Ammon's horn (tissue), 1 donor: Measurements from ENCODE around the gene SGPL1.

ENCODE experiments used
- DNase-seq: peaks from one replicate; pipeline ENCODE4 v3.0.0-alpha.2; 2016; ENCODE audit warnings: low spot score

The SGPL1 gene

DNA sequence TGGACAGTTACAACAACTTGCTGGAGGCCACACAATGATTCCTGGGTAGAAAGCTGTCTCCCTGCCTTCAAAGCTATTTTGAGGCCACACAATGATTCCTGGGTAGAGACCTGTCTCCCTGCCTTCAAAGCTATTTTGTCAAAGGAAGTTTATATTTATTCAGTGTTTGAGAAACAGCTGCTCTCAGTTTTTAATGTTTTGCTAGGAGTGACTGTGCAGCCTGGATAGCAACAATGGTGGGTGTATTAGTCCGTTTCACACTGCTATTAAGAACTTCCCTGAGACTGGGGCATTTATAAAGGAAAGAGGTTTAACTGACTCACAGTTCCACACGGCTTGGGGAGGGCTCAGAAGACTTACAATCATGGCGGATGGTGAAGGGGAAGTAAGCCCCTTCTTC lies 3.9 kb upstream of the SGPL1 start:
- no peak for DNase-seq

DNA sequence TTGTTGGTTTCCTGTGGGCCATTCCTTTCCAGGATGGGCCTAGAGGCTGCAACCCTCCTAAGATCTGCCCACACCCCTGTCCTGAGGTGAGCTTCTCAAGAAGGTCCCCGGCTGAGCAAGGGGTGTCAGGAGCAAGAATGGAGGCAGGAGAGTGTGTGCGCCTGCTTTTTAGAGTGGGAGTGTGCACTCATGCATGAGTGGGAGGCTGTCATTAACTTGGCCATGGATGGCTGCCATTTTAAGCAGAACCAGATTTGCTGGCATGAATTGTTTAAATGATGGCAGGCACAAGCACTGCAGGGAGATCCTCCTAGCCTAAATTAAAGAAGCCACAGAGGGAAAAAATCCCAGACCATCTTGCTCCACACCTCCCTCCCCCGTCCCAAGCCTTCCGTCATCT lies 2.9 kb upstream of the SGPL1 start:
- peak; percentile 46 for DNase-seq

DNA sequence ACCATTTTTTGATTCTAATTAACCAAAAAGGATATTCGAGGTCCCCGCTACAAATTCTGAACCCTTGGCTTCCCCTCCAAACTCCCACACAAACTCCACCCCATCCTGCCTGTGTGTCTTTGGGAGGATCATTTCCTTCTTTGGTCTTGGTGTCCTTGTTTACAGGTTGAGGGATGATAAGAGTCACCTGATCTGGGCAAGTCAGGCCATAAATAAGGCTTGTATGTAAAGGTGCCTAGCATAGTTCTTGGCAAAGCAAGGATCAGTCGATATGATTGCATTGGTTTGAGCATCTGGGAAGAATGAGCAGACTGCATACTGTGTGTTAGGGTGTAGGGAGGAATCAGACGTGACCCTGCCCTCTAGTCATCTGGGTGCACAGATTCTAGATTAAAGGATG lies 1.6 kb upstream of the SGPL1 start:
- DNase-seq, result no peak

DNA sequence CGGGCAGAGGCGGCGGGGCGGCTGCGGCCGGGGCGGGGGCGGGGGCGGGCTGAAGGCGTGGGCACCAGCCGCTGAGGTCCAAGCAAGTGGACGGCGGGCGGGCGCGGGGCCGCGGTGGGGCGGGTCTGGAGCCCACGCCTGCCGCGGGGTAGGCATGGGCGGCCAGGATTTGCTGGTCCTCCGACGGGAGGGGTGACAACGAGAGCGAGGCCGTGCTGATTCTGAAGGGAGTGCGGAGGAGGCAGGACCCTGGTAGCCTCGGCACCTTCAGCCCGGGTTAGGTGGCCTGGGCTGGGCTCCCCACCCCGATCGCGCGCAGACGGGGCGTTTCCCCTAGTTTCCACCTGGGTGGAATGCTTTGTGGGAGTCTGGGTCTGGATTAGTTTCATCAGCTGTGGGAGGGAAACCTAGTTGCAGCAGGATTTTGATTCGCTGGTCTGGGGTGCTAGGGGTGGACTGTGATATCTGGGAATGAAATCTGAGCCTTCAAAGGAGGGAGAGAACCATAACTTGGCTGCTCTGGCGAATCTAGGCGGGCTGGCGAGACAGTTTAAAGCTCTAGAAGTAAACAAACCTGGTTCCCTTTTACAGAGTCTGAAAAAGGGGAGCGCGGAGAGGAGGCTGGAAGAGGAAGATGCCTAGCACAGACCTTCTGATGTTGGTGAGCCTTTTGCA lies 609 bp downstream of the SGPL1 start:
- DNase-seq, result peak; percentile 59

DNA sequence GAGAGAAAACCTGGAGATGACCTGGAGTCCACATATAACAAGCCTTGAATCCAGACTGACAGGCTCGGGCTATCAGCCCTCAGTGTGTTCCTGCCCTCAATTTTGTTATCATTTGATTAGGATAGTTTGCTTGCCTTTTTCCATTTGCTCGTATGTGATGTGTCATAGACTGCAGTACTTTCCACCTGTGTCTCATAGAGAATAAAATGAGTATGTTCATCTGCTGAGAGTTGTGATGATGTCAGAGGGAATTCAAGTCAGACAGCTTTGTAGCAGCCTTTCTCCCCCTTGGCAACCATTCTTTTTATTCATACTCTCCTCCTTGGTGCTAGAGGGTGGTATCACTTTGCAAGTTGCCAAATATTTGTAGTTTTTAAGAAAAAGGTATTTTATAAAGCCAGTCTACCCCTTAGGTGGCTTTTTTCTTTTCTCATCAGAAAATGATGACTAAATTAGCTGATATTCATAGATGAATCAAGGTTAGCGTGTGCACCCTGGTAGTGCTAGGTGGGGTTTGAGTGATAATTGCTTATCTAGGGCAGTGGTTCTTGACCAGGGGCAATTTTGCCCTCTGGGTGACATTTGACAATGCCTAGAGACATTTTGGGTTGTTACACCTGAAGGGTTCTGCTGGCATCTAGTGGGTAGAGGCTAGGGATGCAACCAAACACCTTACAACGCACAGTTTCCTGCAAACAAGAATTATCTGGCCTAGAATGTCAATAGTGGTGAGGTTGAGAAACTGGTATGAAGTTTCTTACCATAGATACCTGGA lies 5.4 kb downstream of the SGPL1 start:
- DNase-seq, result no peak

DNA sequence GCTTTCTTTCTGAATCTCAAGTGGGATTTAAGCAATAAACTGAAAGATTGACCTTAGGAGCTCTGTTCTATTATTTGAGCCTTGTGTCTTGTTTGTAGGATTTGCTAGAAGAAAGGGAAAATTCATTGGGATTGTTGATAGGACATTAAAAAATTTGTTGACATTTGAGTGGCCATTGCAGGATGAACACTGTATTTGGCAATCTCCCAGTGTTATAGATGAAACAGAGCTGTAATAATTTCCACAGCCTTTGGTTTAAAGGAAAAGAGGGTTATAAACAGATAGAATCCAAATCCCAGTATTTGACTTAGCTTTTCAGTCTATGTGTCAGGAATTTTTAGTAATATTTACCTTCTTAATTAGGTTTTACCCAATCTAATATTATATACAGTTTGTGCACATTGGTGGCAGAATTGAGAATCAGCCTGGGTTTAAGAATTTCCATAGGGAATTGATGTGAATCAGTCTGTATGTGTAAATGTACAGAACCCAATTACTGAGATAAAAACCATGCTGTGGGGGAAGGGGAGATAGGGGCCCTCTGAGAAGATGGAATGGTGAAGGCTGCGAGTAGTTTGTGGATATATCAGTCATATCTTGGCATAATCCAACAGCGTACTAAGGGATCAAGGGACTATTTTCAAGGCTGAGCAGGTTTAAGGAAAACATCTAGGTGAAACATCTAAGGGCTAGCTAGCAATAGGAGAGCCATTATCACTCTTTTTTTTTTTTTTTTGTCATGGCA lies 6.5 kb downstream of the SGPL1 start:
- no peak for DNase-seq

DNA sequence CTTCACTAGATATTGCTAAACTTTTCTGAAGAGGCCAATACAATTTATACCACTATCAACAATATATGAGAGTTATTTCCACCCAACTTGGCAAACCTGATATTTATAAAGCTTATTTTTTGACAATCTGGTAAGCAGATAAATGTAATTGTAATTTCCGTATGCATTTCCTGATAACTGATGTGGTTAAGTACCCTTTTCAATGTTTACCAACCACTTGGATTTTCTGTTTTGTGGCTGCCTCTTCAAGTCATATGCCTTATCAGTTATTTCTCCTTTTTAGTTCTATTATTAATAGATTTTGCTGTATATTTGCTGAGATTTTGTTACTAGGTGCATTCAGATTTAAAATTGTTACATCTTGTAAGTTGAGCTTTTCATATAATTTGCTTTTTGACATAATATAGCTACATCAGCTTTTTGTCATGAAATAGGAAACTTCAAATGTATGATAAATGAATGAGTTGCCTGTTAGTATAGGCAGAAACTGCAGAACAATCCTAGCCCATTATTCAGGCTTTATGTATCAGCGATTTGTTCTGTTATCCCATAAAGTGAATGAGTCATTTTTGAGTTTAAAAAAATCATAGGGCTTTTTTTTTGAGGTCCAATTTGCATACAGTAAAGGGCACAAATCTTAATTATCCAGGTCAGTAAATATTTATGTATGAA lies 11.5 kb downstream of the SGPL1 start:
- no peak for DNase-seq

DNA sequence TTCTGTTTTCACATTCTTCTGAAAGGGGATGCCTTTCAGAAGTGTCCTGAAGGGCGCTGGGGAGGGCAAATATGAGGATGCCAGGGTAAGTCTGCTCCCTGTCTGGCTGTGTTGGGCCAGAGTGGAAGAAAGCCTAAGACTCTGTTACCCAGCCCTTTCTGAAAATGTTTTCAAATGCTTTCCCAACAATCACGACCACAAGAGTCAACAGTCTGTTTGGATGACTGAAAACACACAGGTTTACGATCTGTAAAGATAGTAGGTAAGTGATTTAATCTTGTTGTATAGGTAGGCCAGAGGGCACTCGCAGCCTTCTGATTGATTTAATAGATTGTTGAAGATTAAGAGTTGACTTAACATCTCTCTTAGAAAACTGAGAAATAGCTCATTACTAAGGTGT lies 13.2 kb downstream of the SGPL1 start:
- DNase-seq, result no peak

DNA sequence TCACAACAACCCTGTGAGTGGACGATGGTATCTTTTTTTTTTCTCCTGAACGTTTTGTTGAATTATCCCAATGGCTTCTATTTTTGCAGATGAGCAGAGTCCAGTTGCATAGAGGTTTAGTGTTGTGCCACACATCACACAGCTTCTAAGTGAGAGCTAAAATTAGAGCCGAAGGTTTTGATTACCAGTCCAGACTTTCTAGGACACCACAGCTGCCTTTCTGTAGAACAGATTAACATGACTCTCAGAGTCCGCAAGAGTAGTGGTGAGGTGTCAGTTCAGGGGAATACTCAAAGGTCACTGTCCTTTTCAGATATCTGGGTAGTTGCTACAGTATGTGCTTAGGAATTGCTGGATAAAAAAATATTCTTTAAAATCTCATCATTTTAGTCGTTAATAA lies 13.8 kb downstream of the SGPL1 start:
- no peak for DNase-seq

DNA sequence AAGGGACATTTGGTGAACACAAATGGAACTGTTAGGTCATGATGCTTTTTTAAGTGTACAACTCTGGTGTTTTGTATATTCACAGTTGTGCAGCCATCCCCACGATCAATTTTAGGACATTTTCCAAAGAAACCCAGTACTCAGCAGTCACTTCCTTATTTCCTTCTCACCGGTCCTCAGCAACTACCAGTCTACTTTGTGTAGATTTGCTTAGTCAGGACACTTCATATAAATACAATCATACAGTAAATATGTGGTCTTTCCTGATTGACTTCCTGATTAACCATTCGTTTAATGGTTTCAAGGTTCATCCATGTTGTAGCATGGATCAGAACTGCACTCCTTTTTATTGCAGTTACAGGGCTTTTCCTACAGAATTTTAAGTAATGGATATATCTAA lies 14.4 kb downstream of the SGPL1 start:
- no peak for DNase-seq

DNA sequence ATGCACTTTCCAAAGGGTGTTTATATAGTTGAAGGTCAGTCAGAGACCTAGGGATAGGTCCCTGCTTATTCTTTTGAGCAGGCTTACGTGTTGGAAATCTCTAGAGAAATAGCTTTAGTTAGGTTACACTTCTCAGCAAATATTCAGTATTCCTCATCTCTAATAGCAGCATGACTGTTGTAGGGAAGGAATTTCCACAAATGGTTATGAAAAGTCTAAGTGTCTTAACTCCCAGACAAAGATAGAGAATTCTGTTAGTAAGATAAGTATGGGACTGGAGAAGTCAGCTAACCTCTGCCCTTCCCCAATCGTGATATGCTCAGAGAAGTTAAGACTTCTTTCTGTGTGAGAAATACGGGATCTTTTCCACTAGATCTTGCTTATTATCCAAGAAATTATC lies 16.5 kb downstream of the SGPL1 start:
- DNase-seq, result no peak

DNA sequence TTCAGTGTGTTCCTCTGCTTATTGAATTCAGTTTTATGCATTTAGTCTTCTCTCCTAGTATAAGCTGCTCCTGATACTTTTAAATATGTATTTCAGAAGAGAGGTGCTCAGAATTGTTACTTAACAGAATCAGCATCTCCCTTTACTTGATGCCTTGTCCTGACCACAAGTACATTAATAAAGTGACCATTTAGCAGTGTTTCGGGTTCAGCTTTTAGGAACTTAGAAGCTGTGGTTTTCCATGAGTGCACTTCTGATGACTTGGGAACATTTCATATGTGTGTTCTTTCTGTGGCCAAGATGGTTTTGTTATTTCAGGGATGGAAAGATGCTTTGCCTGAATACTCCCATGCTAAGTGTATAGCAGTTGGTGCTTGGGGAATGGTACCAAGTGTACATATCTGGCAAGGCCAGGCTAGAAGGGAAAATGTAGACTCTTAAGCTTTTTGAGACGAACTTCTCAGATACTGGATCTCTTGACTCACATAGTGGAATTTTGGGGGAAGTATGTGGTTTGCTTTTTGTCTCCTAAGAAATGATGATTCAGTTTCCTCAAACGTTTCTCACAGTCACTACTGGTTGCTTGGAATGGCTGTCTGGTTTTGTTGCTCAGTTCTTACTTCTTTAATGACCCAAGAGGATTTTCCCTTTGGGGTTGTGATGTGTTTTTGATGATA lies 17.2 kb downstream of the SGPL1 start:
- no peak for DNase-seq

DNA sequence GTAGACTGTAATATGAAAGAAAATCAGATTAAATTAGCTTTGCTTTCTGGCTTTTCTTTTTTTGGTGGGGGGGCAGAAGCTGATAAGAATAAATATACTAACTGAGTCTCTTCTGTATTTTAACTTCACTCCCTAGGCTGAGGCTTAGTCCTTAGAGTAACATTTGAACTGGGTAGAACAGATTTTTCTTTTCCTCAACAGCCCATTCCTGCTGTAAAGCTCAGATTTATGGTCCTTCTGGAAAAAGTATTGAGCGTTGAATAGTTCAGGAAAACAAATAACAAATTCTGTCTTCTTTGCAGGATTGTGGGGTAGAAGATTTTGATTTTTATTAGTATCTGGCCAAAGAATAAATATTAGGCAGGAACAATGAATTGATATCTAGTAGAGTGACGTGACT lies 17.9 kb downstream of the SGPL1 start:
- DNase-seq, result no peak

DNA sequence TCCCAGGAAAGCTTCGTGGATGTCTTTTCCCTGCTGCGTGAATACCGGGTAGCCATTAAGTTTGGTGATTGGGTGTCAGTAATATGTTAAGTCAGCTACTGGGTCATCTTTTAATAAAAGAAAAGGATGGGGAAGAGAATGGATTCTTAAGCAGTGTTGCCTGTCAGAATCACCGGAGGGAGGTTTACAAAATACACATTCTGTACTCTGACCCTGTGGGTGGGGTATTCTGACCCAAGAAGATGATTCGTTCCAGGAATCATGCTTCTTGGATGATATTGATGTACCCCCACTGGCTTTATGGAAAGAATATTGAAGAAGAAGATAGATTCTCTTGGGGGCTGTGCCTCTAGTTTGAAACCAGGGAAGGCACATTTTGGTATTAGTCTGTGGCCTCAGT lies 18.3 kb downstream of the SGPL1 start:
- DNase-seq, result no peak

DNA sequence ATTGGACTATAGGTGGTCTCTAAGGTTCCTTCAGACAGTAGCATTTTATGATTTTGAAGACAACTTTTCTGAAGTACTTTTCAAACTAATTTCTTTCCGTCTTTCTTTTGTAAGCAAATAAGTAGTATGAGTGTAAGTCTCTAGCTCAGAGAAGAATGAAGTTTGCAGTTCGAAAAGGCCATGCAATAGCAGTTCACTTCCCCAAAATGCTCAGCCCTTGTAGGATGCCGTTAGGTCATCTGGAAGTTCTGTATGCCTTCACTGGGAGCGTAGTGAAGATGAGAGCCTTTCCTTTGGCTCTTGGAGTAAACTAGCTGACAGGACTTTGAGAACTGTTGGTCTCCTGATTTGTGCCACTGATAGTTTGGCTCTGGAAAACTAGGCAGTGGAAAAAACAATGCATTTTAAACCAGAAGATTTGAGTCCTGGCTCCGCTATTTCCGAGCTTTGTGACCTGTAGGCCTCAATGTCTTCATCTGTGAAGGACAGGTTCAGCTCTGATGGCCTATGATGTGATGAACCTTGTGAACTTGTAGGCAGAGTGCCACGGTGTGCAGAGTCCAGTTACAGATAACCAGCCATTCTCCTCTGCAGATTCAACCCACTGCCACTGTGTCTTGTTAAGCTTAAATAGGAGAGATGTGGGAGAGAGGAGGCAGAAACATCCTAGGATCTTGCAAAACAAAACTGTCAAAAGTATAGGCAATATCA lies 18.8 kb downstream of the SGPL1 start:
- DNase-seq, result no peak

DNA sequence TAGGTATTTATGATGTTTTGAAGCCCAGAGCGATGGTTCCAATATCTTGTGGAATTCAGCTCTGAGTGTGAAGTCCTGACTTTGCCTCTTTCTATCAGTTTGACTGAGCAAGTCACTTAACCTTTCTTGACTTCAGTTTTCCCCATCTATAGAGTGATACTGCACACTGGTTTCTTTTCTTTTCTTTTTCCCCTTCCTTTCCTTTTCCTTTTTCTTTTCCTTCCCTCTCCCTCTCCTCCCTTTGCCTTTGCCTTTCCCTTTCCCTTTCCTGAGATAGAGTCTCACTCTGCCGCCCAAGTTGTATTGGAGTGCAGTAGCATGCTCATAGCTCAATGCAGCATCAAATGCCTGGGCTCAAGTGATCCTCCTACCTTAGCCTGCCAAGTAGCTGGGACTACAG lies 20.6 kb downstream of the SGPL1 start:
- DNase-seq, result no peak

DNA sequence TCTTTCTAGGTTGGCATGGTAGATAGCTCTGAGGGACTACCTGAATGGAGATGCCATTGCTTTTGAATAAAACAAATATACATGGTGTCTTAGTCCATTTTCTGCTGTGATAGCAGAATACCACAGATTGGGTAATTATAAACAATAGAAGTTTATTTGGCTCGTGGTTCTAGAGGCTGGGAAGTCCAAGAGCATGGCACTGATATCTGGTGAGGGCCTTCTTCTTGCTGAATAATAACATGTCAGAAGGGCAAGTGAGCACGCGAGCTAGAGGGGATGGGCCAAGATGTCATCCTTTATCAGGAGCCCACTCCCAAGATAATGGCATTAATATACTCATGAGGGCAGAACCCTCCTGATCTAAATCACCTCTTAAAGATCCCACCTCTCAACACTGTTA lies 21.9 kb downstream of the SGPL1 start:
- DNase-seq, result no peak

DNA sequence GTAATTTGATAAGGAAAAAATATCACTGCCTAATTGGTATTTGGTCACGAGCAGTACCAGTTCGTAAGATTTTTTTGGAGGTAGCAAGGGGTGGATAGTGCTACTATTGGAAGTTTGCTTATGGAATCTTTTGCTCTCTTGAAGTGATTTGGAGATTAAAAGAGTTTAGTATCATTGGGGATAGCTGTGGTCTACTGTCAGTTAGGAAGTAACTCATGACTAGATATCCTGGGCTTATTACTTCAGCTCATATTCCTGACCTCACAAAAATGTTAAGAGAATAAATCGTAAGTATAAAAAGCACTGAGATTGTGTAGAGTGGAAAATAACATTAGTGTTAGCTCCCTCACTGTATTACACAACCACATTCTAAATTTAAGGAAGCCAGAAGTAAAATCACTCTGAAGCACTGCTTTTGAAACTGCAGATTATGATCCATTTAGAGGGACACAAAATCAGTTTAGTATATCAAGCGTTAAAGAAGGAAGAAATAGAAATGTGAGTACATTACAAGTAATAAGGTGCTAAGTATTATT lies 22.6 kb downstream of the SGPL1 start:
- no peak for DNase-seq

DNA sequence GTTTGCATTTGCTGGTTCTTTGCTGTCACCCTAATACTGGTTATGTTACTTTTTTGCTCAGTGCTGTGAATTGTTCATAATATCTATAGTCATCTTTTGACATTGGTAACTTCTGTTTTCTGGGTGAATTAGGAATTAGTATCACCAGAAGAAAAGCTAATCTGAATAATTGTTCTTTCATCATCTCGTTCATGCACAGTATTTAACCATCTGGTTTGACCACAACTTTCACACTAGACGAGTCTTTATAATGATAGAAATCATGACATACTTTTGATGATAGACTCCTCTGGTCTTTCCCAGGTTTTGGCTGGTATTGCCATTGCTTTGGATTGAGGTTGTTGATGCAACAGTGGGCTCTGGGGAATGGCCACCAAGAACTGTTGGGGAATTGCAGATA lies 25.1 kb downstream of the SGPL1 start:
- no peak for DNase-seq

DNA sequence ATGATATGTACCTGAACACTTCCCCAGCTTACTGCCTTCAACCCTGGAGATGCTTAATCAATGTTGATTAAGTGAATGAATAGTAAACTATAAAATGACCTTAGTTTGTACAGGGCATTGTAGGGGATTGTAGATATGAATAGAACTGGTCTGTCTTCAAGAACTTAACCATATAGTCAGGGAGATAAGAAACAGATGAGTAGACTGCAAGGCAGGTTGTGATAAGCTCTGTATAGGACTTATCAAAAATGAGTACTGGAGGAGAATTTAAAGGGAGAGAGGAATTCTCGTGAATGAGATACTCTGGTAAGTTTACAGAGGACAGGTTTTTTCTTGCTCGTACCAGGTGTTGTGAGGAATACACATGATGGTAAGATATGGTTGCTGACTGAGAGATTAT lies 27.6 kb downstream of the SGPL1 start:
- no peak for DNase-seq
